HL-60 (cell line): Measurements from ENCODE around the gene SLC10A7.

Source experiments
- DNase-seq, 2 experiments: peaks; one replicate each; pipeline ENCODE4 v3.0.0-alpha.2; 2010 to 2020; ENCODE audit warnings: low read depth in 1 of 2, low spot score in 1 of 2
- H3K27ac ChIP-seq: fragments of 250-450 bp; sonication (Bioruptor Pico); replicated peaks from 2 replicates; pipeline ENCODE4 v1.5.1; 2020; ENCODE audit warnings: mild to moderate bottlenecking, moderate library complexity
- H3K27me3 ChIP-seq: fragments of 250-450 bp; sonication (Bioruptor Pico); 2 replicates; pipeline ENCODE4 v1.5.1; 2021; ENCODE audit warnings: mild to moderate bottlenecking, moderate library complexity; ENCODE audit not compliant: insufficient read depth, poor library complexity, severe bottlenecking
- H3K4me3 ChIP-seq: replicated peaks from 2 replicates; pipeline ENCODE4 v1.5.1; 2011; ENCODE audit warnings: mild to moderate bottlenecking, control low read depth, low read length; ENCODE audit not compliant: insufficient read depth
- CTCF ChIP-seq: IDR thresholded peaks from one replicate; pipeline ENCODE4 v1.5.1; 2011; ENCODE audit warnings: low read length, control low read depth, inconsistent platforms; ENCODE audit not compliant: insufficient read depth
- GABPA ChIP-seq: IDR thresholded peaks from 2 replicates; pipeline ENCODE4 v1.6.1; 2012; ENCODE audit warnings: low read depth
- POLR2AphosphoS5 ChIP-seq: IDR thresholded peaks from 2 replicates; pipeline ENCODE4 v1.6.1; 2012; ENCODE audit warnings: low read depth
- REST ChIP-seq: IDR thresholded peaks from 2 replicates; pipeline ENCODE4 v1.6.1; 2012; ENCODE audit warnings: low read depth; ENCODE audit not compliant: insufficient replicate concordance
- SPI1 ChIP-seq: IDR thresholded peaks from 2 replicates; pipeline ENCODE4 v1.6.1; 2012; ENCODE audit warnings: low read depth, mild to moderate bottlenecking, borderline replicate concordance

SLC10A7 gene

DNA sequence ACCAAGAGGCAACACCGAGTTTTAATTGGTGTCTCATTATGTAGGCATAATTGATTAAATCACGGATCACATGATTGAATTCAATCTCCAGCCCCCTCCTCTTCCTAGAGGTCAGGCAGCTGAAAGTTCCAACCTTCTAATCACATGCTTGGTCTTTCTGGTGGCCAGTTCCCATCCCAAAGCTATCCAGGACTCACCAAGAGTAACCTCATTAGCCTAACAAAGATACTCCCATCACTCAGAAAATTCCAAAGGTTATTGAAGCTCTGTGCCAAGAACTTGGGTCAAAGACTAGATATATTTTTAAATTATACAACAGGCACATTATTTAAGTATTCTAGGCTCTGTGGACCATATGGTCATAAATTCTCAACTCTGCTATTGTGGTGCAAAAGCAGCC, 65.1 kb downstream of the SLC10A7 start:
- Histone ChIP-seq H3K27me3 (no peaks in the 10 kb centered on the region), H3K27ac (no peak overlapping the region), H3K4me3 (no peak overlapping the region)
- TF ChIP-seq GABPA = no peak
- TF ChIP-seq CTCF = no peak
- no peak for TF ChIP-seq SPI1
- TF ChIP-seq REST = no peak
- no peak for TF ChIP-seq POLR2AphosphoS5
- no peak for DNase-seq

GRCh38 chr4:146453181-146453807, 68.4 kb downstream of the SLC10A7 start:
- Histone ChIP-seq H3K27me3 (no peaks in the 10 kb centered on the region), H3K27ac (no peak overlapping the region), H3K4me3 (no peak overlapping the region)
- TF ChIP-seq CTCF = no peak
- TF ChIP-seq POLR2AphosphoS5 = no peak
- TF ChIP-seq GABPA = no peak
- no peak for DNase-seq

DNA sequence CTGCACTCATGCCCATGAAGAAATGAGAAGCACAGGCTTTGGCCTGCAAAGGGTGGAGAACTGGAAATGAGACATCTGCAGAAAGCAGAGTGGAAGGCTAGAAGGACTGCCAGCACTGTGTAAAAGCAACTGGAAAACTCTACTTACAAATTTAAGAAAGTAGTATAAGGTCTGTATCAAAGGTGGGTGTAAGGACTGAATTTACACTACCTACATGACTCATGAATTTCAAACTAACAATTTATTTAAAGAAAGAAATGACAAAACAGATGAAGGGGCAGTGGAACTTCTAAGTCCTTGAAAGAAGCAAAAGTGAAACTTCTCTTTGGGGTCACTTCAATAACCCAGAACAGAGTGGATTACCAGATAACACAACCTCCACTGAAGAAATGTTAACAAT, 71.2 kb downstream of the SLC10A7 start:
- Histone ChIP-seq H3K4me3 (no peak overlapping the region), H3K27me3 (no peaks in the 10 kb centered on the region), H3K27ac (no peak overlapping the region)
- no peak for TF ChIP-seq POLR2AphosphoS5
- no peak for DNase-seq

DNA sequence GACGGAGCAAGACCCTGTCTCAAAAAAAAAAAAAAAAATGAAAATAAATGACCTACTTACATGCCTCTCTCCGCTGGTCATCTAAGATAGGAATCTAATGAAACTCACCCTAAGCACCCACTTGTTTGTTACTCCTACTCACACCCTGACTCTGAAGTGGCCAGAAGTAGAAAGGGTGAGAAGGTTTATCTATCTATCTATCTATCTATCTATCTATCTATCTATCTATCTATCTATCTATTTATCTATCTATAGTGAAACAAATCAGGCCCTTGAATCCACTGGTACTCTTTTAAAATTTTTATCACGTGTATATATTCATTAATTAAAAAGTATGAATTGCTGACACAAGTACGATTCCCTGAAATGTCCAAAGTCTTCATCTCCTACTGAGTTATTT, 75.2 kb downstream of the SLC10A7 start:
- DNase-seq = no peak

More for the DNA sequence above, 75.2 kb downstream of the SLC10A7 start:
- TF ChIP-seq POLR2AphosphoS5 (no peak), GABPA (no peak), SPI1 (no peak), REST (no peak), CTCF (no peak)
- Histone ChIP-seq H3K27me3 (no peaks in the 10 kb centered on the region), H3K27ac (no peak overlapping the region), H3K4me3 (no peak overlapping the region)
